Uterus (tissue), 2 donors: ENCODE measurements around the gene DHRS3.

Experiments used
- POLR2A ChIP-seq, 2 donors: fragments of 450-650 bp; IDR thresholded peaks; one replicate each; pipeline ENCODE4 v1.6.1; 2016; ENCODE audit warnings: antibody characterized with exemption in 2 of 2, mild to moderate bottlenecking in 1 of 2, moderate library complexity in 1 of 2
- TF ChIP-seq, protein P1 (sequence below), 4 experiments: fragments of 200-600 bp in 2 of 4; fragments of 450-650 bp in 2 of 4; sonication (generic) in 2 of 4; IDR thresholded peaks; one replicate each; pipeline ENCODE4 v1.5.1; 2016 to 2019; ENCODE audit warnings: antibody characterized with exemption in 4 of 4, mild to moderate bottlenecking in 2 of 4, moderate library complexity in 1 of 4

- TF ChIP-seq, protein P1, sequence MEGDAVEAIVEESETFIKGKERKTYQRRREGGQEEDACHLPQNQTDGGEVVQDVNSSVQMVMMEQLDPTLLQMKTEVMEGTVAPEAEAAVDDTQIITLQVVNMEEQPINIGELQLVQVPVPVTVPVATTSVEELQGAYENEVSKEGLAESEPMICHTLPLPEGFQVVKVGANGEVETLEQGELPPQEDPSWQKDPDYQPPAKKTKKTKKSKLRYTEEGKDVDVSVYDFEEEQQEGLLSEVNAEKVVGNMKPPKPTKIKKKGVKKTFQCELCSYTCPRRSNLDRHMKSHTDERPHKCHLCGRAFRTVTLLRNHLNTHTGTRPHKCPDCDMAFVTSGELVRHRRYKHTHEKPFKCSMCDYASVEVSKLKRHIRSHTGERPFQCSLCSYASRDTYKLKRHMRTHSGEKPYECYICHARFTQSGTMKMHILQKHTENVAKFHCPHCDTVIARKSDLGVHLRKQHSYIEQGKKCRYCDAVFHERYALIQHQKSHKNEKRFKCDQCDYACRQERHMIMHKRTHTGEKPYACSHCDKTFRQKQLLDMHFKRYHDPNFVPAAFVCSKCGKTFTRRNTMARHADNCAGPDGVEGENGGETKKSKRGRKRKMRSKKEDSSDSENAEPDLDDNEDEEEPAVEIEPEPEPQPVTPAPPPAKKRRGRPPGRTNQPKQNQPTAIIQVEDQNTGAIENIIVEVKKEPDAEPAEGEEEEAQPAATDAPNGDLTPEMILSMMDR (IDR thresholded peaks at IDR 0.05), result no peak
- no peak for TF ChIP-seq POLR2A (IDR thresholded peaks at IDR 0.05)
Measured at GRCh38 chr1:12548279-12548972, 69.6 kb downstream of the DHRS3 start.
